Cerebellar cortex (tissue), 1 donor: ENCODE results near the gene ARFGAP1.
A peak's percentile ranks its signal among the peaks of the same experiment; 100 is the strongest.

Source experiments
- DNase-seq: peaks from one replicate; pipeline ENCODE4 v3.0.0-alpha.2; 2015; ENCODE audit warnings: low spot score

The ARFGAP1 gene

DNA sequence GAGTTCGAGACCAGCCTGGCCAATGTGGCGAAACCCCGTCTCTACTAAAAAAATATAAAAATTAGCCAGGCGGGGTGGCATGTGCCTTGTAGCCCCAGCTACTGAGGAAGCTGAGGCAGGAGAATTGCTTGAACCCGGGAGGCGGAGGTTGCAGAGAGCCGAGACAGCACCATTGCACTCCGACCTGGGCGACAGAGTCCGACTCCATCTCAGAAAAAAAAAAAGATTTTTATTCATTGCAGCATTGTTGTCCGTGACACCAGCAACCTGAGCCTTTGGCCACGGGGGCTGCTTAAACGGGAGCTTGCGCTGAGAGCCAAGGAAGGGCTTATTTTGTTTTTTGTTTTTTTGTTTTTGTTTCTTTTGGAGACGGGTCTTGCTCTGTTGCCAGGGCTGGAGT, 7.3 kb downstream of the ARFGAP1 start:
- DNase-seq = no peak

DNA sequence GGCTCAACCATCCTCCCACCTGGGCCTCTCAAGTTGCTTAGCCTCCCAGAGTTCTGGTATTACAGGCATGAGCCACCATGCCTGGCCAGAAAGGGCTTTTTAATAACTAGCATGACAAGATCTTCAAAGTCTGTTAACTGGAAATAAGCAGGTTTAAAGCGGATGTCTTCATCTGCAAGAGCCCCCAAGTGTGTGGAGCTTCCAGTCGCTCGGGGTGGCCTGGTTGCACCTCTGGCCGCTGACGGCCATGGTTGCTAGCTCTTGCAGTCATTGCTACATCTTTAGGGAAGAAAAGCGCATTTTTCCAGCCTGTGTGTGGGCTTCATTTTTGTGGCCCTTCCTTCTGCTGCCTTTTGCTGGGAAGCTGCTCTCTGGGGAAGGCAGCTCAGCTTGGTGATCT, 7.8 kb downstream of the ARFGAP1 start:
- DNase-seq = no peak

DNA sequence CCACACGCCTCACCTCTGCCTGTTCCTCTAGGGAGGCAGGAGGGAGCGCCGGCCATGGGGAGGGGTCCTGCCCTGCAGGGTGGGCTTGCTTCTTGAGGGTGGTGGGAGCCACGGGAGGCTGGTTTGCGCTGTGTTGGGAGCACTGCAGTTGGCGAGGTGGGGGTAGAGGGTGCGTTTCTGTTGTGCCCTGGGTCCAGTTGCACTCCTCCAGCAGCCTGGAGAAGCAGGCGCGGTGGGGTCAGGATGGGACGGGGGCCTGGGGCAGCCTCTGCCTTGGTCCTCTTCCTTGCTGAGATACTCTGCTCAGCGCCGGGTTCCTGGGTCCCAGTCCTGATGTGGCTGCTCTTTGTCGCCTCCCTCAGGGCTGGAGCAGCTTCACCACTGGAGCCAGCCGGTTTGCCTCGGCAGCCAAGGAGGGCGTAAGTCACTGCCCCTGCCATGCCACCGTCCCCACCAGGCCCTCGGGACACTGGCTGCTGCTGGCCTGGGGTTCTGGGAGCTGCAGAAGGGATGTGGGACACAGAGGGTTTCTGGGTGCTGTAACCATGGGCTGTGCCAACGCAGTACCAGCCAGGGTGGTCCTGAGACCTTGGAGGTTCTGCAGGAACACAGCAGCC, 8.4 kb downstream of the ARFGAP1 start:
- DNase-seq = no peak

DNA sequence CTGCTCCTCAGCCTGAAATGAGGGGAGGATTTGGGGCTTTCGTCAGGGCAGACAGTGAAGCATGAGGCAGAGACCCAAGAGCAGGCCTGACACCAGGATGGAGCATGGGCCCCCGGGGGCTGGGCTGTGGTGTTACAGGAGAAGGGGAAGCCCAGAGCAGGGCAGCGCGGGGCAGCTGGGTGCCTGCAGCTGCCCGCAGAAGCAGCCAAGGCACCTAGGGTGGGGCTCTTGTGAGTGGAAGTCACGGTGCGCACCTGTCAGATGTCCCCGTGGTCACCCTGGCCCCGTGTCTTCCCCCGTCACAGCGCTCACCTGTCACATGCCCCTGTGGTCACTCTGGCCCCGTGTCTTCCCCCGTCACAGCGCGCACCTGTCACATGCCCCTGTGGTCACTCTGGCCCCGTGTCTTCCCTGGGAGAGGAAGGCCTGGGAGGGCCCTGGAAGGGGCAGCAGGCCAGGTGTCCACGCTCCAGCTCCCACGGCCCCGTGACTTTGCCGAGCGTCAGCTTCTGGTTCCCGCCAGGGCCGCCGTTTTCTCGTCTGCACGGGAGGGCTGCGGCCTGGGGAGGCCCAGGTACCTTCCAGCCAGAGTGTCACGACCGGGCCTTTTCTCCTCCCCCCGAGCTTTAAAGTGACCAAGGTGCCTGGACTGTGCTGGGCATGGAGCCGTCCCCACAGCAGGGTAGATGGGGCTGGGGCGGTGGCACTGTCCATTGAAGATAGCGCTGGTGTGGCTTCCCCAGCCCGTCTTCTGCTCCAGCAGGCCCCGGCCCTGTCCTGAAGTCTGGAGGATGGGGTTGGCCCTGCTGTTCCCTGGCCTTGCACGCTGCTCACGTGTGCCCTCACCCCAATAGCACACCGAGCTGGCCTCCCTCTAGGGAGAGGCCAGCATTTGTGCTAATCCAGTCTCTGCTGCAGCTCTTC, 9.4 kb downstream of the ARFGAP1 start:
- no peak for DNase-seq

DNA sequence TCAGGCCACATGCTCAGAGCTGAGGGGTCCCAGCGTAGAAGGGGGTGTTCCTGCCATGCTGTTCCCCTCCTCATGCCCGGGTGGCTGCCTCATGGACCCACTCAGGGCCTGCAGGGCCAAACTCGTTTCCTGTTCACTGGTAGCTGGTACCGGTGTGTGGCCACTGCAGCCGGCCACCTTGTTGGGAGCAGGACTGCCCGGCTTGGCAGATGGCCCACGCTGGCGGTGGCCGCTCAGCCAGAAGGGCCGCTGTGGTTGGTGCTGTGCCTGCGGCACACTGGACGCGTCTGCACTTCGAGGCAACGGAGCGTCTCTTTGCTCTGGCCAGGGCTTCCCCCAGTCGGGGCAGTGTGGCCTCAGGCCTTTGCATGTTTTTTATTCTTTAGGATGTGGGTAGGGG, 10.3 kb downstream of the ARFGAP1 start:
- peak; percentile 52 for DNase-seq

DNA sequence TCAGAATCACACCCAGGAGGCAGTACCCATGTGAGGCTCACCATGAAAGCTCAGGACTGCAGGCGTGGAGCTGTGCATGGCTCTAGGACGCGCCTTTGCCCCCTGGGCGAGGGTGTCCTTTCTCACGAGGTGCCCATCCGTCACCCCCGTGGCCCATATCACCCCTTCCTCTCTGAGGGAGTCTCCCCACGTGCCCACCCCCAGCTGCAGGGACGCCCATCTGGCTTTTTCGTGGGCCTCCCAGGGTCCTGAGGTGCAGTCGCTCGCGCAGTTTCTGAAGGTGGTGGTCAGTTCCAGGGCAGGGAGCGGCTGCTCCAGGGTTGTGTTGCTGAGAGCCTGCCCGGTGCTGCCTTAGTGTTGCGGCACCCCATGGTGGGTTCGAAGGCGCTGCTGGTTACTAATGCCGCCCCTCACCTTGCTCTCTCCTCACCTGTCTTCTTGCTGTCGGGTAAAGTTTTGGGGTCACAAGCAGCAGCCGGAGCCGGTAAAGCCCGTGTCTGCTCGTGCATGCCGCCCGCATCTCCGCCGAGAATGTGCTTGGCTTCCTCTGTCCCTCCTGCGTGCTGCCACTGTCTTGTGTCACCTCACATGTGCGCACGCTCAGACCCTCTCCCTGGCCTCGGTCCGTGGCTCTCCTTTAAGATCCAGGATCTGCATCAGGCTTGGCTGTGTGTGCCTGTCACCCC, 10.9 kb downstream of the ARFGAP1 start:
- DNase-seq = no peak

DNA sequence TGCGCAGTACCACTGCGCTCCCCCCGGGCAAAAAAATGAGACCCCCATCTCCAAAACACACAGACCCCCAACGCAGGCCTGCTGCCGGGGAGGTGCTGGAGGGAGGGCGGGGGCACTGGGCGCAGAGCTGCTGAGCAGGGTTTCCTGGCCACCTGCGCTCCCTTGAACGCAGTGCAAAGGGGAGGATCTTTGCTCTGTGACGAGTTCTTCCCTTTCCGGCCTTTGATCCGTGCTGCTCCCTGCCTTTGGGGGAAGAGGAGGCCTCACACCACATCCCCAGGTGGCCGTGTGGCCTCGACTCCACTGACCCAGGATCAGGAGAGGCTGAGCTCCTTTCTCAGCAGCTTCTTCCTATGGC, 11.4 kb downstream of the ARFGAP1 start:
- DNase-seq = no peak

DNA sequence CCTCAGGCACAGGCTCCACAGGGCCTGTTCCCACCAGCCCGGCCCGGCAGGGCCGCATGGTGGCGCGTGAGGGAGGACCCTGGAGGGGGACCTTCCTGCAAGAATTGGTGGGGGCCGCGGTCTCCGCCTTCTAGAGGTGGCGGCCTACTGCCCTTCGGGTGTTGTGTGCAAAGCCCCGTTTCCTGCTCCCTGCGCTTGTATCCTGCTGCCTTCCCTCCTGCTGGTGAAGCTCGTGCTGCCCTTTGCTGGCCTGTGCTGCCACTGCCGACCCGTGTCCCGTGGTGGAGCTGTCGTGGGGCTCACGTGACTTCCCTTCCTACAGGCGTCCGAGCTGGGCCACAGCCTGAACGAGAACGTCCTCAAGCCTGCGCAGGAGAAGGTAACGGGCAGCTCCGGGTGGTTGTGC, 11.9 kb downstream of the ARFGAP1 start:
- no peak for DNase-seq

DNA sequence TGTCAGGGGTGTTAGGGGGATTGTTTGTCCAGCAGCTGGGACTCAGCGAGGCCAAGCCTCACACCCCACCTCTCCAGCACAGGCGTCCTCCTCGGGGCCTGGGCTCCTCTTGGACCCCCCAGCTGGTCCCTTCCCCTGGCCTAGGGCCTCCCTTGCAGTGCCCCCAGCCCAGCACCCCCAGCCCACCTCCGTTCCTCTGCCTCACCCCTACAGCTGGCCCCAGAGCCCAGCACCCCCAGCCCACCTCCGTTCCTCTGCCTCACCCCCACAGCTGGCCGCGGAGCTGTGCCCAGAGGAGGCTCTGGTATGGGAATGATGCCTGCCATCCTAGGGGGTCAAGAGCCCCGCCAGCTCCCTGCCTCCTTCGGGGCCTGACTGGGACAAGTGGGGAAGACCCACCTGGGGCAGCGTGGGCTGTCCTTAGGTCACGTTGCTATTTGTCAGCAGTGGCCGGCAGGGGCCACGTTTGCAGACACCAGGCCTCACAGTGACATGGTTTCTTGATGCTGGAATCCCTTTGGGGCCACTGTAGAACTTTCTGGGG, 12.4 kb downstream of the ARFGAP1 start:
- DNase-seq = no peak

DNA sequence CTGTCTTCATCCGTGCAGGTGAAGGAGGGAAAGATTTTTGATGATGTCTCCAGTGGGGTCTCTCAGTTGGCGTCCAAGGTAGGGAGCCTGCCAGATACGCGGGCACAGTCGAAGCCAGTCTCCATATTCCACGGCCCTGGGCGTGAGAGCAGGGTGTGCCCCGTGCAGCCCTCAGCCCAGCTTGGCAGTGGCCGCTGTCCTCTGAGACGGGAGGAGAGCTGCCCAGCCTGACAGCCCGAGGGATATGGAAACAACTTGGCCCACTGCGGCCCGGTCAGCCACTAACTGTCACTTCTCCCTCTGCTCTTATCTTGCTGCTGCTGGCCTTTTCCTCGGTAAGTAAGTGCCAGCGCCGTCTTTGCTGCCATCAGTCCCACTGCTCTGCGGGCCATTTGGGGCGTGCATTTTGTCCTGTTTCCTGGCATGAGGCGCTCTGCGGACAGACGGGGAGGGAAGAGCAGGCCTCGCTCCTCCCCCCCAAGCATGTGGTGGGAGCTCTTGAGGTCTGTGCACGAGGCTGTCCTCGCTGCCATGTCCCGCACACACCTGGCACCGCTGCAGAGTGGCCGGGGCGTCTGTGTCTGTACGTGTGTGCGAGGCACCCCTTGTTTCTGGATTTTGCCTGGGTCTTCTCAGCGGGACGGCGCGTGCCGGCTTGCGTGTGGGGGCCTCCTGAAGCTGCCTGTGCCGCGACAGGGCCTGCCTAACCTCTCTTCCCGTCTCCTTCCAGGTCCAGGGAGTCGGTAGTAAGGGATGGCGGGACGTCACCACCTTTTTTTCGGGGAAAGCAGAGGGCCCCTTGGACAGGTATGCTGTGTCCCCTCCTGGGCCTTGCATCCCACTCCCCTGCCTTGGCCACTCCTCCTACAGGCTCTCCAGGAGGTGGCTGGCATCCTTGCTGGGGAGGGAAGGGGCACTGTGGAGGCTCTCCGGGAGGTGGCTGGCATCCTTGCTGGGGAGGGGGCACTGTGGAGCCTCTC, 13.3 kb downstream of the ARFGAP1 start:
- DNase-seq = no peak

DNA sequence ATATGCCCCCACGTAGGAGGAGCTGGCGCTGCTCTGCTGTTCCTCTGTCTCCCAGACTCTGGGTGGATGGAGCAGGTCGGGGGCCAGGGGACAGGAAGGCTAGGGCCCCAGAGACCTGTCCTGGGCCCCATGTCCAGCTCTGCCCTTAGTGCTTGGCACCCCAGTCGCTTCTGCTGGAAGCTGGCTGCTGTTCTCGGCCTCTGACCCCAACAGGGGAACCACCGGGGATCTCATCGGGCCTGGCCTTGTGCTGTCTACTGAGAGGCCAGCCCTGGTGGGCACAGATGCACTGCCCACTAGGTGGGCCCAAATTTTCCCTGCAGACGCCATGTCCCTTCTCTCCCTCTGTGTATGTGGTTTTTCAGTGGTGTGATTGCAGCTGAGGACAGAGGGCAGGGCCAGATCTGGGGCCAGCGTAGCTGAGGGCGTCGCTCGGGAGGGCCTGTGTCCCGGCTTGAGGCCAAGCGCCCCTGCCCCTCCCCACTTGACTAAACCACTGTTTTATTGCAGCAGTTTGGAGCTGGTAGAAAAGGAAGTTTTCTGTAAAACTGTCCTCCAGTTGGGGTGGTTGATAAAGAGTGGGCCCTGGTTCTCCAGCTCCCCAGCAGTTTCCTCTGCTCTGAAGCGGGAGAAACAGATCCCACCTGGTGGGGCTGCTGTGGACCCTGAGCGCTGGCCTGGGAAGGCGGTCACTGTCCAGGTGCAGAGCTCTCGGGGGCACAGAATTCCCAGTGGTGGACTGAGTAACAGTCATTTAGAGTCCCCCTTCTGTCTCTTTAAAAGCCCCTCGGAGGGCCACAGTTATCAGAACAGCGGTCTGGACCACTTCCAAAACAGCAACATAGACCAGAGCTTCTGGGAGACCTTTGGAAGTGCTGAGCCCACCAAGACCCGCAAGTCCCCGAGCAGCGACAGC, 14.4 kb downstream of the ARFGAP1 start:
- no peak for DNase-seq

DNA sequence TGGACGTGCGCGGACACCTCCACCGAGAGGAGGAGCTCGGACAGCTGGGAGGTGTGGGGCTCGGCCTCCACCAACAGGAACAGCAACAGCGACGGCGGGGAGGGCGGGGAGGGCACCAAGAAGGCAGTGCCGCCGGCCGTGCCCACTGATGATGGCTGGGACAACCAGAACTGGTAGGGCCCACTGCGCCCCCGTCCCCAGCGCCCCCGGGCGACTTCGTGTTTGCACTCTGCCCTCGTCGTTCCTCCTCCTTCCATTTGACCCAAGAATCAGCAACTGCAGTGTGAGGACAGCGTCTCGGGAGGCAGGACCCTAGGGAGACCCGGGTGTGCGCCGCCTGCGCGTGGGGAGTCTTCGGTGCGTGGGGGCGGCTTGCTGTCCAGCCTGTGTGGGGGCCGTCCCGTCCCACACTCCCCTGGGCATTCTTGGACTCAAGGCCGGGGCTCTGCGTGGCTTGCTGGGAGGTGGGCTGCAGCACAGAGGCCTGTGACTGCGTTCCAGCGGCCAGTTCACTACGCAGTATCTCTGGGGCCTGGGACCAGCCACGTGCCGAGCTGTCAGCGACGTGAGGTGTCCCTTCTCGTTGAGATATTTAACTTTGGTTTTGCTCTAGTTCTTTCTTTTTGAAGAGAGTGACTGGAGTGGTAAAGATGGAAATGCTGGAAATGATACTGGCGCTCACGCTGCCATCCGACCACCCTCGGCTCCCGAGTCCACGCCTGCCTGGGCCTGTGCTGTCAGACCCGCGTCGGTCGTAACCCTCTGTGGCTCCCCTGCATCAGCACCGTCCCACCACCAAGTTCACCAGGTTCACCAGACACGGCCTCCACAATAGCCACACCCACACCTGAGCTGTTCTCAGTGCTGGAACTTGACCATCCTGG, 15.3 kb downstream of the ARFGAP1 start:
- no peak for DNase-seq

DNA sequence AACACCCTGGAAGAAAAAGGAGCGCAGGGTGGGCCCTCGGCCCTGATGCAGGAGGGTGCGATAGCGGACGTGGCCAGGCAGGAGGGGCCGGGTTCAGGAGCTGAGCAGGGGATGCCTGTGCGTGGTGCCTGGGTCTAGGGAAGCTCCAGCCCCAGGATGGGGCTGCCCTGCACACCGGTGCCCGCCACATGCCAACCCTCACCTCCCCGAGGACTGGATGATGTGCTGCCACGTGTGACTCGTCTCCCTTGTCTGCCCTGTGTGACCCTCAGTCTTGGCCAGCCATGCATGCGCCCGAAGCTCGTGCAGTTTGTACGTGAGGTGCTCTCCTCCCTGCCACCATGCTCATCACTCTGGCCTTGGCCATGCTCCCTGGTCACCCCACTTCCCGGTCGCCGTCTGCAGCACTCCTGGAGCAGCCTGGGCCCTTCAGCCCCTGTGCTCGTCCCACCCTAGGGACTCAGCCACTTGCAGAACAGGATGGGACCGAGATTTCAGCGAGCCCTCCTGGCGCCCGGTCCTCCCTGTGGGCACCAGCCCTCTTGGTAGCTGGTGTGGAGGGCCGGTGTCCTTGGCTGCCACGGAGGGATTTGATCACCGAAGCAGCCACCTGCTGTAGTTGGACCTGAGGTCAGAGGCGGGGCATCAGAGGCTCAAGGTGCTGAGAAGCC, 16.1 kb downstream of the ARFGAP1 start:
- no peak for DNase-seq

DNA sequence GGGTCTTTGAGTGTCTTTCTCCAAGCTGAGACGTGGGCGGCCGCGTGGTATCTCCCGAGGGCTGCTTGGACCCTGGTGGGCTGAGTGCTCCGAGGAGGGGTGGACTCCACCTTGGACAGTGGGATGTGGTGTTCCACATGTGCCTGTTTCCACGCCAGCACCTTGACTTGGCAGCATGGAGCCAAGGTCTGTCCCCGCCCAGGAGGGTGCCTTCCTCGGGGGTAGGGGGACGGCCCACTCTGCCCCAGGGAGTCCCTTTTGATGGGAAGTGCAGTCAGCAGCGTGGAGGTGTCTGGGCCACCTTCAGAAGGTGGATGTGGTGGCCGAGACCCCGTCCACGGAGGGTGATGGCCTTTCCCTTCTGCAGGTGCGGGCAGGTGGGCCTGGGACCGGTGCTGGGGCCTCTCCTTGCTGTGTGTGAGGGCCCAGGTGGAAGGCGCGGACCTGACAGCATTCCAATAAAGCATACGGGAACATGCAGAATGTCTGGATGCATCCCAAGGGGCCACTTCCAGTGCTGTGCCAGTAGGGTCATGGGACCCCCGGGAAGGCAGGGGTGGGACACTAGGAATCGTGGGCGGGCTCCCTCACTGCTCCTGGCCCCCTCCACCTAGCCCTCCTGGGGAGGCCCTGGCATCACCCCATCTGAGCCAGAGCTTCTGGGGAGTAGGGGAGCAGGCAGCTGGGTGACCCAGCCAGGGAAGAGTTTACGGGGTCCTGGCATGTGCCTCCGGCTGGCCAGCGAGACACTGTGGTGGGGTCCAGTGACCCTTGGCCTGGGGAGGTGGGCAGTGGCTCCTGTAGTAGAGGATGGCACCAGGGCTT, 16.9 kb downstream of the ARFGAP1 start:
- no peak for DNase-seq

DNA sequence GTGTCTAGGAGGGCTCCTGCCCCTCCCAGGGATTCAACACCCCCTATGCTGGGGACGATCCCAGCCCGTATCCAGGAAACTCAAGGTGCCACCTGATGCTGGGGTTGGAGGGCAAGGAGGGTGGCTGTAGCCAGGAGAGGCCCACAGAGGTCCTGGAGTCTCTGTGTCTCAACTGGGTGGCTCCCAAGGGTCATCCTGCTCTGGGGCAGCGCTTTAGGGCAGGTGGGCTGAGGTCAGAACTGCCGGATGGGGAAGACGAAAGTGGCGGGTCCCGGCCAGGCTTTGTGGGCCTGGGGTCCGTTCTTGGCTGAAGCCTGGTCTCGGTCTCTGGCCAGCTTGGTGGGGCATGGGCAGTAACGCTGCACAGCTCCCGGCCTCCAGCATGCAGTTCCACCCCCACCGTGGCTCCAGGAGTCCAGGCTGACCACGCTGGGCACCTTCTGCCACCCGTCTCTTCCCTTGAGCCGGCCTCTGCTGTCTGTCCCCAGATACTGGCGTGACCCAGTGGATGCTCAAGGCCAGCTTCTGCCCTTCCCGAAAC, 17.6 kb downstream of the ARFGAP1 start:
- DNase-seq = no peak

DNA sequence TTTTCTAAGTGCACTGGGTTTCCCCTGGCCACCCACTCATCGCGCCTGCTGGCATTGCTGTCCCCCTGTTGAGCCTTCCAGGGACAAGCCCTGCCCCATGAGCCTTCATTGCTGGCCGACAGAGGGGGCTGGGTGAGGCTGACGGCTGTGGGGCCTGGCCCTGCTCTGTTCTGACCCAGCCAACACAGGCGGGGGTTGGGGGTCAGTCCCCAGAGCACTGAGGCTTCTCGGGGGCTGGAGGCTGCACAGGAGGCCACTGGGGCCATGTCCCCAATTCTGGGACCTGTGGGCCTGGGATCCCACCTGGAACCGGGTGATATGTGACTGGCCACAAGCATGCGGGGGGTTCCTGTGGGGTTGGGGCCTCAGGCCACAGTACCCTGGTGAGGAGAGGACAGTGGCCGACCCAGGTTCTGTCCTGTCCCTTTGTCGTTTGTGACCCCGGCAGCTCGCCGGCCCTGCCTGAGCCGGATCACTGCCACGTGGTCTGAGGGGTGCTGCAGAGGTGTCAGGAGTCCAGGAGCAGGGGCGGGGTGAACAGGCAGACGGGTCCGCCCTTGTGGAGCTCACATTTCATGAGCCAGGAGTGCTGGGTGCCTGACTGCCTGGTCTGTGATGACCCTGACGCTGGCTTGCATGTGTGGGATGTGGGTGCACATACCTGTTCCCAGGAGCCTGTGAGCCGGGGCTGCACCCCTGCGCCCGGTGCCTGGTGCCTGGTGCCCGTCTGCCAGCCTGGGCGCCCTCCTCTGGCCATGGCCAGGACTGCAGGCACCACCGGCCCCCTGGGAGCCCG, 18.3 kb downstream of the ARFGAP1 start:
- DNase-seq = no peak

DNA sequence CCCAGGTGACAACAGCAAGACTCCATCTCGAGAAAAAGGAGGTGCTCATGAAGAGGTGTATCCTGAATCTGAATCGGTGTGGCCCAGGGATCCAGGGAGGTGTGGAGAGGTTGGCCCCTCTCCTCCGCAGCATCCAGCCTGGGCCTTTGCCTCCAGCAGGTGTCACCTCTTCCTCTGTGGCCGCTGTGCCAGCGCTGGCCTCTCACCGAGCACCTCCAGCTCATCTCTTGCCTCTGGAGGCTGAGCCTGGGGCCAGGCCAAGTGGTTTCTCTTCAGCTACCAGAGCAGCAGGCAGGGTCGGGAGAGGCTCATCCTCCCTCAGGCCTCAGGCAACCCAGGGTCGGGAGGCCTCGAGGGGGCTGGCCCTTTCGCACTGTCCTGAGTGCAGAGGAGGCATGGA, 19.2 kb downstream of the ARFGAP1 start:
- DNase-seq = no peak
